Measurements from ENCODE around the gene MDK. TPM values are rescaled to one million over a fixed set of nuclear protein-coding genes. Genes with fewer than 3 reads are reported as not detected.
"Not testable (repeated sequence)": the region's sequence is repeated elsewhere in the genome, so short reads cannot be mapped to it uniquely, and the experiment has no call there.

Gene MDK
- total RNA-seq, 1 donor from 2014 or later: 600 TPM

DNA sequence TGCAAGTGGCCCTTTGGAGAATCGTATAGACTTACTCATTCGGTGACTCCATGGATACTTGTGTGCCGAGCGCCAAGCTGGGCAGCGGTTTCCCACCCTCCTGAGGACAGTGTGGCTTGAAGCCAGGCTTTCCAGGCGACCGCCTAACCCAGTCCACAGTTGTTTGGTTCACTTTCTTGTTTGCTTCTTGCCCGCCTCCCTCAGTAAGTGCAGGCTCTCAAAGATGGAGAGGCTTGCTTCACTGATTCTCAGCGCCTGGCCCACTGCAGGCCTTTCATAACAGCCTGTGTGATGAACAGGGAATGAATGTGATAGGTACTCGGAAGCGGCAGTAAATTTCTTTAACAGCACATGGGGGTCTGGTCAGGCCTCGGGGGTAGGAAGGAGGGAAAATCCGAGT is 11.2 kb upstream of the MDK start:
- no peak overlapping the region for H3K27ac ChIP-seq
- peaks cover 34% of the 10 kb centered on the region for H4K20me1 ChIP-seq (ENCODE audit: low read depth)
- no peak for TF ChIP-seq EZH2phosphoT487 (IDR thresholded peaks at IDR 0.05)
- TF ChIP-seq, protein P1, sequence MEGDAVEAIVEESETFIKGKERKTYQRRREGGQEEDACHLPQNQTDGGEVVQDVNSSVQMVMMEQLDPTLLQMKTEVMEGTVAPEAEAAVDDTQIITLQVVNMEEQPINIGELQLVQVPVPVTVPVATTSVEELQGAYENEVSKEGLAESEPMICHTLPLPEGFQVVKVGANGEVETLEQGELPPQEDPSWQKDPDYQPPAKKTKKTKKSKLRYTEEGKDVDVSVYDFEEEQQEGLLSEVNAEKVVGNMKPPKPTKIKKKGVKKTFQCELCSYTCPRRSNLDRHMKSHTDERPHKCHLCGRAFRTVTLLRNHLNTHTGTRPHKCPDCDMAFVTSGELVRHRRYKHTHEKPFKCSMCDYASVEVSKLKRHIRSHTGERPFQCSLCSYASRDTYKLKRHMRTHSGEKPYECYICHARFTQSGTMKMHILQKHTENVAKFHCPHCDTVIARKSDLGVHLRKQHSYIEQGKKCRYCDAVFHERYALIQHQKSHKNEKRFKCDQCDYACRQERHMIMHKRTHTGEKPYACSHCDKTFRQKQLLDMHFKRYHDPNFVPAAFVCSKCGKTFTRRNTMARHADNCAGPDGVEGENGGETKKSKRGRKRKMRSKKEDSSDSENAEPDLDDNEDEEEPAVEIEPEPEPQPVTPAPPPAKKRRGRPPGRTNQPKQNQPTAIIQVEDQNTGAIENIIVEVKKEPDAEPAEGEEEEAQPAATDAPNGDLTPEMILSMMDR (IDR thresholded peaks at IDR 0.05): no peak
- TF ChIP-seq EZH2 (IDR thresholded peaks at IDR 0.05): no peak
- no peaks in the 10 kb centered on the region for H3K27me3 ChIP-seq
- H3K4me2 ChIP-seq: no peak overlapping the region
- no peaks in the 10 kb centered on the region for H3K9me3 ChIP-seq (ENCODE audit: low read depth)
- no peak overlapping the region for H2AFZ ChIP-seq (replicated peaks)
- no peaks in the 10 kb centered on the region for H3K79me2 ChIP-seq (ENCODE audit: low read depth)
- peaks cover 14% of the 10 kb centered on the region for H3K4me1 ChIP-seq
- Mint-ChIP-seq H3K27ac (no peak overlapping the region), H3K27me3 (ENCODE audit: insufficient read depth, low read depth) (peaks cover 9% of the 10 kb centered on the region), H3K36me3 (peaks cover 2% of the 10 kb centered on the region), H3K4me3 (no peak overlapping the region), H3K4me1 (peaks cover 23% of the 10 kb centered on the region), H3K9me3 (no peaks in the 10 kb centered on the region)
- peaks cover 4% of the 10 kb centered on the region for H3F3A ChIP-seq (ENCODE audit: low read depth)
- no peak overlapping the region for H3K9ac ChIP-seq
- no peaks in the 10 kb centered on the region for H3K36me3 ChIP-seq
- H3K4me3 ChIP-seq: no peak overlapping the region
- DNase-seq (ENCODE audit: low spot score): no peak

DNA sequence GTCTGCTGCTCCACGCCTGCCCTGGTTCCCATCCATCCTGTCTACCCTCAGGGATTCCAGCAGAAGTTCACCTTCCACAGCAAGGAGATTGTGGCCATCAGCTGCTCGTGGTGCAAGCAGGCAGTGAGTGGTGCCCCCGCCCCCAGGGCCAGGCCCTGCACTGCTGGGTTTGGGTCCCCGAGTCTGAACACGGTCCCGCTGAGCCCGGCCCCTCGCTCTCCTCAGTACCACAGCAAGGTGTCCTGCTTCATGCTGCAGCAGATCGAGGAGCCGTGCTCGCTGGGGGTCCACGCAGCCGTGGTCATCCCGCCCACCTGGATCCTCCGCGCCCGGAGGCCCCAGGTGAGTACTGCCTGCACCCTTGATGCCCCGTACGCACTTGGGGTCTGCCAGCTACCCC is 10.2 kb upstream of the MDK start:
- not testable (repeated sequence) for H3K27ac Mint-ChIP-seq; H3F3A ChIP-seq (ENCODE audit: low read depth); H3K27ac ChIP-seq; H3K79me2 ChIP-seq (ENCODE audit: low read depth); H3K27me3 ChIP-seq; H3K4me3 ChIP-seq; DNase-seq (ENCODE audit: low spot score); H3K4me1 ChIP-seq; H3K9me3 Mint-ChIP-seq; H3K4me3 Mint-ChIP-seq; H3K9me3 ChIP-seq (ENCODE audit: low read depth); H3K4me2 ChIP-seq; H3K27me3 Mint-ChIP-seq (ENCODE audit: insufficient read depth, low read depth); H3K36me3 Mint-ChIP-seq; H2AFZ ChIP-seq (replicated peaks); H3K36me3 ChIP-seq; H3K9ac ChIP-seq
- H4K20me1 ChIP-seq (ENCODE audit: low read depth): peaks cover 24% of the 10 kb centered on the region
- peaks cover 18% of the 10 kb centered on the region for H3K4me1 Mint-ChIP-seq

DNA sequence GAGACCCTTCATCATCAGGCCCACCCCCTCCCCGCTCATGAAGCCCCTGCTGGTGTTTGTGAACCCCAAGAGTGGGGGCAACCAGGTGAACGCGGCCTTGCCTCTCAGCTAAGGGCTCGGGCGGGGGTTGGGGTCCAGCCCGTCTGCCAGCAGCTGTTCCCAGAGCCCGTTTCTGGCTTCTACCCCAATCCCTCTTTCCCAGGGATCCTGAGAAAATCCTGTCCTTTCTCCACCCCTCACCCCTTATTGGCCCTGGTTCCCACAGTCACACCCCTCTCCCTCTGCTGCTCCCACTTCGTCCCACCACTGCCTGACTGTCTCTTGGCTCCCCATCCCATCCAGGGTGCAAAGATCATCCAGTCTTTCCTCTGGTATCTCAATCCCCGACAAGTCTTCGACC is 9.4 kb upstream of the MDK start:
- no peak overlapping the region for H3K27ac ChIP-seq
- H3K4me2 ChIP-seq: no peak overlapping the region
- no peak overlapping the region for H3K4me3 ChIP-seq
- peaks cover 7% of the 10 kb centered on the region for H3K4me1 ChIP-seq
- peaks cover 2% of the 10 kb centered on the region for H3F3A ChIP-seq (ENCODE audit: low read depth)
- DNase-seq (ENCODE audit: low spot score): no peak
- H3K9ac ChIP-seq: no peak overlapping the region
- no peak overlapping the region for H3K27ac Mint-ChIP-seq
- peaks cover 2% of the 10 kb centered on the region for H3K36me3 Mint-ChIP-seq
- H3K9me3 Mint-ChIP-seq: no peaks in the 10 kb centered on the region
- no peak overlapping the region for H2AFZ ChIP-seq (replicated peaks)
- H3K4me3 Mint-ChIP-seq: no peak overlapping the region
- H3K4me1 Mint-ChIP-seq: peaks cover 18% of the 10 kb centered on the region
- H3K27me3 Mint-ChIP-seq (ENCODE audit: insufficient read depth, low read depth): peaks cover 9% of the 10 kb centered on the region
- no peaks in the 10 kb centered on the region for H3K79me2 ChIP-seq (ENCODE audit: low read depth)
- TF ChIP-seq, protein P1 (IDR thresholded peaks at IDR 0.05): no peak
- TF ChIP-seq EZH2 (IDR thresholded peaks at IDR 0.05): no peak
- no peak for TF ChIP-seq EZH2phosphoT487 (IDR thresholded peaks at IDR 0.05)
- H4K20me1 ChIP-seq (ENCODE audit: low read depth): peaks cover 18% of the 10 kb centered on the region
- no peaks in the 10 kb centered on the region for H3K36me3 ChIP-seq
- no peaks in the 10 kb centered on the region for H3K9me3 ChIP-seq (ENCODE audit: low read depth)
- H3K27me3 ChIP-seq: no peaks in the 10 kb centered on the region

DNA sequence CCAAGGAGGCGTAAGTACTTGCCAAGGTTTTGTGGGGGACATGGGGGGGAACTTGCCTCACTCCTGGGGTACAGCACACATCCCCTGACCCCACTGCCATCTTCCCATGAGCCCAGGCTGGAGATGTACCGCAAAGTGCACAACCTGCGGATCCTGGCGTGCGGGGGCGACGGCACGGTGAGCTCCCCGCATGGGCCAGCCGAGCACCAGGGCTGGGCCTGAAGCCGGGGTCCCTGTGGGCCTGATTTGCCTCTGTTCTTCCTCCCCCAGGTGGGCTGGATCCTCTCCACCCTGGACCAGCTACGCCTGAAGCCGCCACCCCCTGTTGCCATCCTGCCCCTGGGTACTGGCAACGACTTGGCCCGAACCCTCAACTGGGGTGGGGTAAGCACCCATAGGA is 9.0 kb upstream of the MDK start:
- not testable (repeated sequence) for H3F3A ChIP-seq (ENCODE audit: low read depth); H3K36me3 ChIP-seq; H3K4me3 ChIP-seq; H3K9me3 ChIP-seq (ENCODE audit: low read depth); H3K27ac ChIP-seq; H3K9ac ChIP-seq; H3K79me2 ChIP-seq (ENCODE audit: low read depth); H2AFZ ChIP-seq (replicated peaks); H3K4me2 ChIP-seq; H3K9me3 Mint-ChIP-seq; H3K27me3 ChIP-seq; H3K36me3 Mint-ChIP-seq; DNase-seq (ENCODE audit: low spot score); H3K4me3 Mint-ChIP-seq; H3K4me1 ChIP-seq; H3K27me3 Mint-ChIP-seq (ENCODE audit: insufficient read depth, low read depth); H3K27ac Mint-ChIP-seq
- H3K4me1 Mint-ChIP-seq: peaks cover 18% of the 10 kb centered on the region
- H4K20me1 ChIP-seq (ENCODE audit: low read depth): peaks cover 16% of the 10 kb centered on the region
